NCI-H2227 treated with DMSO at 0.1 percent for 48 hours (cell line): ENCODE measurements around the gene CPLX3.

Experiments
- DNase-seq: peaks from one replicate; lab custom pipeline; 2025; lab: John Stamatoyannopoulos, UW

The CPLX3 gene

GRCh38 chr15:74844319-74845207 lies 18.1 kb downstream of the CPLX3 start:
- no peak for DNase-seq

- no peak for DNase-seq
These were observed 18.8 kb downstream of the CPLX3 start for GRCh38 chr15:74845208-74845568.

GRCh38 chr15:74845581-74845980 lies 19.2 kb downstream of the CPLX3 start:
- DNase-seq: no peak

- no peak for DNase-seq
These were observed 21.0 kb downstream of the CPLX3 start for GRCh38 chr15:74847432-74847831.

DNA sequence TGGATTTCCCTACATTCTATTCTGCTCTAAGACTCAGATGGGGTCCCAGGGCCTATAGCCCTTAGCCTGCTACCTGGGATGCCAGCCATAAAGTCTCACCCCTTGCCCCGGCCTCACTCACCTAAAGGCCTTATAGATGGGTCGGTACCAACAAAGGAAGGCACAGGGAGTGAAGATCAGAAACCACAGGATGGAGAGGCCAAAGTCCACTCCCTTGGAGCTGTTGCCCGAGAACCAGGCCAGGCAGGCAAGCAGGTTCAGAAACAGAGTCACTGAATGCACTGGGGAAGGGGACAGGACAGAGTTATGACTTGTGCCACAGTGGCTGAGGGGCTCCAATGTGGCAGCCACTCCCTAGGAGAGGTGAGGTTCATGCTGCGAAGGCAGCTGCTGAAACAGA lies 24.0 kb downstream of the CPLX3 start:
- DNase-seq: no peak

GRCh38 chr15:74851960-74852359 lies 25.5 kb downstream of the CPLX3 start:
- no peak for DNase-seq

GRCh38 chr15:74854453-74855022 lies 28.1 kb downstream of the CPLX3 start:
- no peak for DNase-seq

- no peak for DNase-seq
These were observed 29.4 kb downstream of the CPLX3 start for GRCh38 chr15:74855857-74856256.

GRCh38 chr15:74856537-74856936 lies 30.1 kb downstream of the CPLX3 start:
- no peak for DNase-seq

- no peak for DNase-seq
These were observed 30.7 kb downstream of the CPLX3 start for GRCh38 chr15:74857082-74857655.

GRCh38 chr15:74857671-74858368 lies 31.4 kb downstream of the CPLX3 start:
- DNase-seq: no peak

GRCh38 chr15:74858369-74858740 lies 31.9 kb downstream of the CPLX3 start:
- DNase-seq: no peak

- no peak for DNase-seq
These were observed 37.0 kb downstream of the CPLX3 start for GRCh38 chr15:74863239-74864056.

- DNase-seq: no peak
These were observed 37.9 kb downstream of the CPLX3 start for GRCh38 chr15:74864296-74864695.

DNA sequence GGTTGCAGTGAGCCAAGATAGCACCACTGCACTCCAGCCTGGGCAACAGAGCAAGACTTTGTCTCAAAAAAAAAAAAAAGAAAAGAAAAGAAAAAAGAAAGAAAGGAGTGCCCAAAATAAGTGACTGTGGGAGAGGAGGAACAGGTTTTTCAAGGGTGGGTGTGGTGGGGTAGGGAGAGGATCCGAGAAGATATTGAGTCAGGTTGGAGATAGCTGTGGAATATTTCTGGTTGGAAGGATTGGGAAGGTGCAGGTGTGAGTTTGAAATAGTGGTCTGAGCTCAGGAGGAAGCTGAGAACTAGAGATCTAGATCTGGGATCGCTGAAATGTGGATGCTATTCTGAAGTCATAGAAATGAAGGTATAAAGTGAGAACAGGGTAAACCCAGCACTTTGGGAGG lies 38.9 kb downstream of the CPLX3 start:
- no peak for DNase-seq

DNA sequence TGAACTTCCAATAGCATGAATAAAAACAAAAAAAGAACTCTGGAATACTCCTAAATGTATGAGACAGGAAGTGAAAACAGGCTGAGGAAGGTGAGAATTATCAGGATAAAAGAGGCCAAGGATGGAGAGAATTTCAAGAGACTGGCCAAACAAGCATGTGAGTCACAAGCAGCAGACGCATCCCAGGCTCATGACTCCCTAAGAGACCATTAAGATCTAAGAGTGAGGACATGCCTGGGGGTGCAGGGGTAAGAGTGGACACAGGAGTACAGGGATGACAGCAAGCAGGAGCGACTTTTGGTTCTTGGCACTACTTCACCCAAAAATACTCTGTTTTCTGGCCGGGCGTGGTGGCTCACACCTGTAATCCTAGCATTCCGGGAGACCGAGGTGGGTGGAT lies 39.7 kb downstream of the CPLX3 start:
- no peak for DNase-seq

- no peak for DNase-seq
These were observed 41.1 kb downstream of the CPLX3 start for GRCh38 chr15:74867466-74868038.

DNA sequence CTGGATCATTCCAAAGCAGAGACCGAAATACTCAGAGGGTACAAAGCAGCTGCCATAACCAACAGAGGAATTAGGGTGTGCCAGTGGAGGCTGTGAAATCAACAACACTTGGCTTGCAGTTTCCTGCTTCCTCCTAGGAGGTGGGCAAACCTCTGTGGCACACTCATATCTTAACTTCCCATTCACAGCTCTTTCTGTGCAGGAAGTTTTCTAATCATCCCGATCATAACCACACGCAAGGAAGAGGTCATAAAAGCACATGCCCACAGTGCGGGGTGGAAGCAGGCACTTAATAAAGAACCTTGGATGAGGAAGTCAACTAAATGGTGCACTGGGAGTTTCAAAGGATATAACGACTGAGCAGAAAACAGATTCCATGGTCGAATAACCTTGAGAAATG lies 41.6 kb downstream of the CPLX3 start:
- no peak for DNase-seq

- no peak for DNase-seq
These were observed 42.9 kb downstream of the CPLX3 start for GRCh38 chr15:74869372-74869725.

GRCh38 chr15:74869726-74870407 lies 43.4 kb downstream of the CPLX3 start:
- no peak for DNase-seq
